Activated CD4-positive, alpha-beta T cell treated with anti-CD3 and anti-CD28 coated beads for 4 hours (primary cell): ENCODE results near the gene SNX14.
A peak's percentile ranks its signal among the peaks of the same experiment; 100 is the strongest.
"Not testable (repeated sequence)": the region's sequence is repeated elsewhere in the genome, so short reads cannot be mapped to it uniquely, and the experiment has no call there.

ENCODE experiments used
- DNase-seq, 2 donors: peaks; one replicate each; pipeline ENCODE4 v3.0.0-alpha.2; 2020

The SNX14 gene, protein sequence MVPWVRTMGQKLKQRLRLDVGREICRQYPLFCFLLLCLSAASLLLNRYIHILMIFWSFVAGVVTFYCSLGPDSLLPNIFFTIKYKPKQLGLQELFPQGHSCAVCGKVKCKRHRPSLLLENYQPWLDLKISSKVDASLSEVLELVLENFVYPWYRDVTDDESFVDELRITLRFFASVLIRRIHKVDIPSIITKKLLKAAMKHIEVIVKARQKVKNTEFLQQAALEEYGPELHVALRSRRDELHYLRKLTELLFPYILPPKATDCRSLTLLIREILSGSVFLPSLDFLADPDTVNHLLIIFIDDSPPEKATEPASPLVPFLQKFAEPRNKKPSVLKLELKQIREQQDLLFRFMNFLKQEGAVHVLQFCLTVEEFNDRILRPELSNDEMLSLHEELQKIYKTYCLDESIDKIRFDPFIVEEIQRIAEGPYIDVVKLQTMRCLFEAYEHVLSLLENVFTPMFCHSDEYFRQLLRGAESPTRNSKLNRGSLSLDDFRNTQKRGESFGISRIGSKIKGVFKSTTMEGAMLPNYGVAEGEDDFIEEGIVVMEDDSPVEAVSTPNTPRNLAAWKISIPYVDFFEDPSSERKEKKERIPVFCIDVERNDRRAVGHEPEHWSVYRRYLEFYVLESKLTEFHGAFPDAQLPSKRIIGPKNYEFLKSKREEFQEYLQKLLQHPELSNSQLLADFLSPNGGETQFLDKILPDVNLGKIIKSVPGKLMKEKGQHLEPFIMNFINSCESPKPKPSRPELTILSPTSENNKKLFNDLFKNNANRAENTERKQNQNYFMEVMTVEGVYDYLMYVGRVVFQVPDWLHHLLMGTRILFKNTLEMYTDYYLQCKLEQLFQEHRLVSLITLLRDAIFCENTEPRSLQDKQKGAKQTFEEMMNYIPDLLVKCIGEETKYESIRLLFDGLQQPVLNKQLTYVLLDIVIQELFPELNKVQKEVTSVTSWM

DNA sequence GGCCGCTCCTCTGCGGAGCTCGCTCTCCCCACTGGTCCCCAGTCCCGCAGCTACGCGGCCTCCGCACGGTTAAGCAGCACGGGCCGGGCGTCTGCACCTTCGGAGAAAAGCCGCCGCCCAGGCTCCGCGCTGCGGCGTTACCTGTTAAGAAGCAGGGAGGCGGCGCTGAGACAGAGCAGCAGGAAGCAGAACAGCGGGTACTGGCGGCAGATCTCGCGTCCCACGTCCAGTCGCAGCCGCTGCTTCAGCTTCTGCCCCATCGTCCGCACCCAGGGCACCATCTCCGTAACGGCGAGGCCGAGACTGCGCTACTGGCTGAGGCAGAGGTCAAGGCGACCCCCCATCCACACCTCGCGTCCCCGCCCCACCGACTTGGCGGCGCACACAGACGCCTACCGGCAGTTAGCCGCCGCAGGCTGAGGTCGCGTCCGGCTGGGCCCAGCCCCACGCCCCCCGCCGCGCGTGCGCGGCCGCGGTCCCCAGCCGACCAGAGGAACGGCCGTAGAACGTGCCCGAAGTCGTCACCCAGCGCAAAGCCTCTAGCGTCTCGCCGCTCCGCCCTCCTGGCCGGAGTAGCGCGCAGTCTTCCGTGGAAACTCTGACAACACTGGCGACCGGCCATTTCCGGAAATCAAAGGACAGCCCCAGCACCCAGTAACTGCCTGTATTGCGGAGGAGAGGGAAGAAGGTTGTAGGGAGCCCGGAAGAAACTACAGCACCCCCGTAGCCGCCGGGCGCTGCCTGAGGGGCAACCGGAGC is at the start of gene SNX14:
Gene SNX14, minus strand, starts transcription at position 421 of the 759 bp plus-strand sequence. Its CDS starts 140 bp downstream, at position 281.
- DNase-seq: peak; percentile 67 to 71

DNA sequence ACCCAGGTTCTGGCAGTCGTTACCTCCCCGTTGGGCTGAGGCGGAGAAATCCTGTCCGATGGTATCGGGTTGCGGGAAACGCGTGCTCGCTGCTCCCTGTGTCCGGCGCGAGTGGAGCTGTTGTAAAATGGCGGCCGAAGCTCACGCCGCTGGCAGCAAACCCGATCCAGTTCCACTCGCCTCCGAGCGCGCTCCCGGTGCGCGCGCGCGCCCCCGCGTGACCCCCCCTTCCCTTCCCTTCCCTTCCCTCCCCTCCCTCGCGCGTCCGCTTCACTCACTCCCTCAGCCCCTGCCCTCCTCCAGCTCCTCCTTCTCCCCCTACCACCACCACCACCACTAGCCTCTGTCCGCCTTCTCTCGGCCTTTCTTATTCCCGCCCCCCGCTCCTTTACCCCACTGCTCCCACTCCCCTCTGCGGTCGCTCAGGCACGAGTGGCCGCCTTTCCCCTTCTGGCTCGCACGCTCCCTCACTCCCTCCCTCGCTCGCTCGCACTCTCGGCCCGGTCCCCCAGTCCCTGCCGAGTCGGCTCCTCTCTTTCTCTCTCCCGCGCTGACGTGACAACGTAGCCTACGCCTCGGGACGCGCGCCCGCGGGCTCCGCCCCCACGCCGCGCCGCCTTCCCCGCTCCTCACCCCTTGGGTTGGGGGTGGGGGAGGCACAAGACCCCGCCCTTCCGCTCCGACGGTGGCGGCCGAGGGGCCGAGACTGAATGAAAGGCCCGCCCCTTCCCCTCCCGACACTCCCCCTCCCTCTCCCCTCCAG is 49.3 kb upstream of the SNX14 start, which contains the start of gene SYNCRIP:
Gene SYNCRIP, minus strand, starts transcription at position 113 of the 763 bp plus-strand sequence. CDS start 1,447 bp downstream, outside the sequence.
- DNase-seq: peak; percentile 99

DNA sequence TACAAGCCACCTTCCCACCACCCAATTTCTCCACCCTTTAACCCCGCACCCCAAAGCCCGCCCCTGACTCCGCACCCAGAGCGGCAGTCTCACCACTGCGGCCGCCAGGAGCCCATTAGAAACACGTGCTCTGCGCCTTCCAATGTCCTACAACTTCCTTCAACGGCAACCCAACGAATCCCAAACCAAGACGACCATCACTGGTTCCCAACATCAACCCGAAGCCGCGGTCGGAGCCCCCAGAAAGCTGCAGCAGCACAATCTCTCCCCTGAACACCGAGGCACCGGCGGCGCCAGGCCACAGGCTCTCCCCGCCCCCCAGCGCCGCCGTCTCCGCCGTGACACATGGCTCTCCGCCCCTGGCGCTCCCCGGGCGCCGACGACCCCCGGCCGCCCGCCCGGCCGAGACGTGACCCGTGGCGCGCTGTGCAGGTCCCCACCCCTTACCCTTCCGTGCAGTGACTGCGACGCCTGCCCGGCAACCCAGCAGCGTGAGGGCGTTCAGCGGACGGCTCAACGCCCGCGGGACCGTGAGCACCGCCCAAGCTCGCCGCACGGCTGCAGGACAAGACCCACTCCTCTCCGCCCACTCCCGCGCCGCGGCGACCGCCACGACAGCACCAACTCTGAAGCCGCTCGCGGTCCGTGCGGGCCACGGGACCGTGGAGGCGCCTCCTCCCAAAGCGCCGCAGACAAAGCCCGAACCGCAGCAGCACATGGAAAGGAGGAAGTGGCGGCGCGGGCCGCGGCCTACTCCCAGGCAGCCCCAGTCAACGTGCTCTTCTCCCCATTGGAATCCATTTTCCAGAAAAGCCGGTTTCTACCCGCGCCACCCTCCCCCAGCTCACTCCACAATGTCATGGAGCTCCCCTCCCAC is 48.5 kb upstream of the SNX14 start:
- DNase-seq: peak; percentile 53 to 62

DNA sequence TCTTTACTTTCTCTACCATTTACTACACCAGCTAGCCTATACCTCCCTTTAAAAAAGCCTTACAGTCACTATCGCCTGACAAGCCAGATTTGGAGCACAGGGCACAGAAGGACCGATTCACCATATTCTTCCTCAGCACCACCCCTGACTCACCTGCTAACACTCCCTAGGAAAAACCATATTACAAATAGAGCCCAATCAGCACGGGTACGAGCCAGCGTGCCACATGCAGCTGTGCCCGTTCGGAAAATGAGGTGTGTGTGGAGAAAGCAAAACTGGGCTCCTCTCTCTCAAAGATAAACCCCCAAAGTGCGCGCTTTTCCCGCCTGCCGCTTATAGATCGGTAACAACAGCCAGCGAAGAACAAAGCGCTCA is 47.9 kb upstream of the SNX14 start:
- DNase-seq: no peak

DNA sequence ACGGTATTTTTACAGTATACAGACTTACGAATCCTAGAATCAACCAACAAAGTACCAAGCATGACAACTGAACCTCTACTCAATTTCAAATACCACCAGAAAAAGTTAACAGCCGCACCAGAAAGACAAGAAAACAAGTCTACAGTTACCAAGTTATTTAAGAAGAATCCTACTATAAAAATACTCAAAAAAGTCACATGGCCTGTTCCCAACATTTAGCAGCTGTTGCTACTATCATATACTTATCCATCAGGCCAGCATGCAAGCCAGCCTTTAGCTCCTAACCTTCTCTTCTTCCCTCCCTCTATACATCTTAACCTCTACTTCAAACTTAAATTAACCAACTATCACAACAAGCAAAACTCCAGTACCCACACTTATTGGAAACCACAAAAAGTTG is 47.2 kb upstream of the SNX14 start:
- DNase-seq: no peak

DNA sequence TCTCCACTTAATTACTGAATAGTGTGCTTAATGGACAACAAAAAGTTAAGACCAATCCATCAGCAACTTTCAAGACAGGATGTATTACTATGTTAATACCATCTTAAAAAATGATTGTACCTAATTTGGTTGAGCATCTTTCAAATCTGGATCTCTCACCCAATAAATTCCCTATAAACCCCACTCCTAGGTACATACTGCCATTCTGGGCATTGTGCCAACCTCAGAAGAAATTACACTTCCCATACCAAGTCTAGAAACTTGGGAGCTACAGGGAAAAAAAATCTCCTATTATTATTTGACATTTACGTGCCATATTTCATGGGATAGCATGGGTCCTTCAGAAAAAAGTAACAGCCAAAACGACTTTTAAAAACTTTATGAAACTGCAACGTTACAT is 43.9 kb upstream of the SNX14 start:
- no peak for DNase-seq

DNA sequence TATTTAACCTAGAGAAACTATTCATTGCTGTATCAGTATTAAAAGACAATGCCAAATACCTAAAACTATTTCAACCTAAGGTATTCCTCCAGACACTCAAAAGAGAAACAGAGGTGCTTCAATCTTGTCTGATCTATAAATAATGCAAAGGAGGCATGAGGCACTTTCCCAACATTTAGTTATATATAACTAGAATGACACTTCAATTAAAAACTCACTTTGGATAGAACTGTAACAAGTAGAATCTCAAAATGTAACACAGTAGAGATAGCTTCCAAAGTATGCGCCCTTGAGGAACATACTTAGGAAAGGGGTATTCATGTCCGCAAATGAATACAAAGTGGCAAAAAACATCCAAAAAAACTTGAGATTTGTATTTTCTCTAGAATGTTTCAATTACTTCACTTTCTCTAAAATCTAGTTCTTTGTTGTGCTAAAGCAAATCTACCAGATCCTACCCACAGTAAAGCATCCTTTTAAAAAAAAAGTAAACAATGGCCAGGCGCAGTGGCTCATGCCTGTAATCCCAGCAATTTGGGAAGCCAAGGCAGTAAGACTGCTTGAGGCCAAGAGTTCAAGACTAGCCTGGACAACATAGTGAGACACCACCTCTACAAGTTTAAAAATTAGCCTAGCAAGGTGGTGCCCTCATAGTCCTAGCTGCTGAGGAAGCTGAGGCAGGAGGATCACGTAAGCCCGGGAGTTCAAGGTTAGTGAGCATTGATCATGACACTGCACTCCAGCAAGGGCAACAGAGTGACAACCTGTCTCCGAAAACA is 38.7 kb upstream of the SNX14 start:
- DNase-seq: no peak

DNA sequence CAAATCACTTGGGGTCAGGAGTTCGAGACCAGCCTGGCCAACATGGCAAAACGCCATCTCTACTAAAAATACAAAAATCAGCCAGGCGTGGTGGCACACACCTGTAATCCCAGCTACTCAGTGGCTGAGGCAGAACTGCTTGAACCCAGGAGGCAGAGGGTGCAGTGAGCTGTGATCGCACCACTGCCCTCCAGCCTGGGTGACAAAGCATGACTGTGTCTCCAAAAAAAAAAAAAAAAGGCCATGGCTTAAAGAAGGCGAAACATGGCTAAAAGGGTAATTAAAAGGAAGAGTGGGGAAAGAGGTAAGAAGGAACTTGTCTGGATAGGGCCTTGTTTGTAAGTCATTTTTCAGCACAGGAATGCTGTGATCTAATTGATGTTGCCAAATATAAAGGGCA is 37.5 kb upstream of the SNX14 start:
- DNase-seq: not testable (repeated sequence)

DNA sequence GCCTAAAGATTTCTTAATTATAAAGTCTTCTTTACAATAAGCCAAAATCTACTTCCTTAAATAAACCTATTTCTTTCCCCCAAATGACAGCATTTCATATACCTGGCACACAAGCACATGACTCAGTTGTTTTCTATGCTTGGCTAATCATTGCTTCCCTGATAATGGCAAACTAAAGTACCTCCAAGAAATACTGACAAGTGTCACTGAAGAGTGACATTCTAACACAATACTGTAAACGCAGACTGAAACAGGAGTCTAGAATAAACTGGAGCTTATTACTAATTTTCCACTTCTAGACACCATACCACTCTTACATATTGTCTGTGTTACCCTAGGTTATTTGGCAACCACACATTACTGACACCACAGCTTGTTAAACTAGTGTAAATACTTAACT is 34.7 kb upstream of the SNX14 start:
- no peak for DNase-seq

DNA sequence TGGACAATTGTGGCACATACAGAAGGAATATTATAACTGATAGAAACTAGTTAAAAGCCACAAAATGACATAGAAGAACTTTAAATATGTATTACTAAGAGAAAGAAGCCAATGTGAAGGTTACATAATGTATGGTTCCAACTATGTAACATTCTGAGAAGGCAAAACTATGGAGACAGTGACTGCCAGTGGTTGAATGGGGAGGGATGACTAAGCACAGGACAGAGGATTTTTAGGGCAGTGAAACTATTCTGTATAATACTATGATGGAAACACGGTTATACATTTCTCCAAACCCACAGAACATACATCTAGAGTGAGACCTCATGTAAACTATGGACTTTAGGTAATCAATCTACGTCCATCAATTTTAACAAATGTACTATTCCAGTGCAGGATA is 26.6 kb upstream of the SNX14 start:
- DNase-seq: no peak

DNA sequence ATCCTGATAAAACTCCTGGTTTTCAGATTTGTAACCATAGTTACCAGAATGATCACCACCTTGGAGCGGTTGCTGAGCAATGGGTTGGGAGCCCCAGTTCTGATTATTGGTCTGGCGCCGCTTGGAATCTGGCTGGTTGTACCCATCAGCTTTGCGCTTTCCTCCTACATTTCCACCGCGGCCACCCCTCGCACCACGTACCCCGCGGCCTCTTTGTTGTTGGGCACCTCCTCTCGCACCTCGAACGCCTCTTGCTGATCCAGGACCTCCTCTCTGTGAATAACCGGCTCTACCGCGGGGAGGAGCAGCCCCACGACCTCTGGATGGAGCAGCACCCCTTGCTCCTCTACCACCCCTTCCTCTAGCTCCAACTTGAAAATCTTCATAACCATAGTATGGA is 21.1 kb upstream of the SNX14 start:
- no peak for DNase-seq

DNA sequence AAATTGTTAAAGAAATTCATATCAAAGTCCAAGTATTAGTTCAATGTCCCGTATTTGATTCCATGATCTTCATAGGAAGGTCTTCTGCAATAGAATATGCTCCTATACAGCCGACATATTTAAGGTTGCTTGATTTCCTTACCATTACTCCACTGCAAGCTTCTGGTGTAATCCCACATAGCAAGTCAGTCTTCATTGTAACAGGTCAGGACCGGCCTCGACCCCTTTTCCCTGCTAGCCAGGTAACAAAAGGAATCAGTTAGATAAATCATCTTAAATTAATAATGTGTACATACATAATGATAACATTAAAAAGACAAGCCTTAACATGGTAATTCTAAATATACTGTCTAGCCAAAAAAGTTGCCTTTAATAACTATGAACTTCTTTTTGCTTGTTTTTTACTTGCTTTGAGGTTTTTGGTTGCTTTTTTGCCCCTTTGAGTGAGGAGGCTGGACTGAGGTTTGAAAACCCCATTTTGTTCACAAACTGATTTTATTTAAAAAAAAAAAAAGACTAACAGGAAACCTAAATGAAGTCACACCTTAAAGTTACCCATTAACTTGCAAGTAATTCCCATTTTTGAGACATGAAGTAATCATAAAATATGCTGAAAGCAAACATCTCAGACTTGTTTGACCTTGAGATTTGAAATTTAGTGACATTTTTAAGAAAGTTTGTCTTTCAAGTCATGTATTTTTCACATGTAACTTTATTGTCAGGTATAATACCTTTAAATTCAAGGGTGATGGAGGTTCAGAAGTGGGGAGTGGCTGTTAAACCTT is 19.2 kb upstream of the SNX14 start:
- no peak for DNase-seq

DNA sequence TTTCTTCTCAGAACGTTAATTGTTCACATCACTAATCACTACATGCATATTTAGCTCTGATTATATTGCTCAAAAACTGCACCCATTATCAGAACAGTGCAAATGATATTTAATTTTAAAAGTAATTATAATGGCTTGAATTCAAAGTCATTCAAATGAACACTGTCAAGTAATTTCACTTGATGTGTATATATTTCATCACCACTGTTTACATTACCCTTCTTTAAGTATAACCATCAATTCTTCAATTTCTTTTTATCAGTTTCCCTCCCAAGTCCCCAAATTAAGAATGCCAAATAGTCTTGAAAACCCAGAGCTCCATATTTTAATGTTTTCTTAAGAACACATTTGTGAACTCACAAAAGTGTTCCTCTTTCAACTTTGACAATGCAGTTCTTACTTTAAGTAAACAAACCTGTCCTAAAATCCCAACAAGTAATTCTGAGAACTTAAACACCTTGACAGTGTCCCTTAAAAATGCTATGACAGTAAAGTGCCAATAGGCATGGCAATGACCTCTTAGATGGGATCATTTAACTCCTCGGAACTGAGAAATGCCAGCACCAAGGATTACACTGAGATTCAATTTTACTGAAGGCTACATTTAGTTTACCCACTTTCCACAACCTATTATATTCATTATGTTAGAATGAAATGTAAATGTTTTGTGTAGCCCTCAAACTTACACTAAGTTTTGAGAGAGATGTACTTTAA is 16.7 kb upstream of the SNX14 start:
- no peak for DNase-seq

DNA sequence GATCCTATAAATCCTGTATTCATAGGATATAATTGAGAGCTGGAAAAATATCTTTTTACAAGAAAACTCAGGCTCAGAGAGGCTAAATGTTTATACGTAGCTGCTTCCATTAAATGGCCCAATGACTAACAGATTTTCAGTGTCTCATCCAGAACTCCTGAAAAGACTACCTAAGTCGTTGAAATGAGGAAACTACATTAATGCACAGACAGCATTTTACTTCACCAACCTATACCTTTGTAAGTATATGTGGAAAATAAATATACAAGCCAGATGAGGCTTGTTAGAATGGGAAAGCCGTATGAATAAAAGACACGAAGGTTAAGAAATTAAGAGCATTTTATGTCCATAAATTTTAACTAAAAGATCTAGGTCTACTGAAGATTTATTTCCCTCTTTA is 8.4 kb upstream of the SNX14 start:
- DNase-seq: no peak

DNA sequence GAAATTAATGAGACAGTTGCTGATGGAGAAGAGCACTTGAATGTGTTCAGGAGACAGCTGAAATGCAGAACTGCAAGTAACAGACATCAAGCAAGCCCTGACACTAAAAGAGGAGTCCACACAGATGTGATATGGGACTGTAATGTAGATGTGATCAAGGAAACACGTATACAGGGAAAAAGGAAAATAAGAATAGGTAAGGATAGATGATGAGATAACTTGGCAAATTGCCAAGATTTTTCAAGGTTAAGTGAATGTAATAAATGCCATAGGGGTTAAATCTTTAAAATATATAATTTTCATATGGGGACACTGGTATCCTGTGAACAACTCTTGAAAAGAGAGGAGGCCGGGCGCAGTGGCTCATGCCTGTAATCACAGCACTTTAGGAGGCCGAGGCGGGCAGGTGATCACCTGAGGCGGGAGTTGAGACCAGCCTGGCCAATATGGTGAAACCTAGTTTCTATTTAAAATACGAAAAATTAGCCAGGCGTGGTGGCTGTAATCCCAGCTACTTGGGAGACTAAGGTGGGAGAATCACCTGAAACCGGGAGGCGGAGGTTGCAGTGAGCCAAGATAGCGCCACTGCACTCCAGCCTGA is 7.2 kb upstream of the SNX14 start:
- no peak for DNase-seq

DNA sequence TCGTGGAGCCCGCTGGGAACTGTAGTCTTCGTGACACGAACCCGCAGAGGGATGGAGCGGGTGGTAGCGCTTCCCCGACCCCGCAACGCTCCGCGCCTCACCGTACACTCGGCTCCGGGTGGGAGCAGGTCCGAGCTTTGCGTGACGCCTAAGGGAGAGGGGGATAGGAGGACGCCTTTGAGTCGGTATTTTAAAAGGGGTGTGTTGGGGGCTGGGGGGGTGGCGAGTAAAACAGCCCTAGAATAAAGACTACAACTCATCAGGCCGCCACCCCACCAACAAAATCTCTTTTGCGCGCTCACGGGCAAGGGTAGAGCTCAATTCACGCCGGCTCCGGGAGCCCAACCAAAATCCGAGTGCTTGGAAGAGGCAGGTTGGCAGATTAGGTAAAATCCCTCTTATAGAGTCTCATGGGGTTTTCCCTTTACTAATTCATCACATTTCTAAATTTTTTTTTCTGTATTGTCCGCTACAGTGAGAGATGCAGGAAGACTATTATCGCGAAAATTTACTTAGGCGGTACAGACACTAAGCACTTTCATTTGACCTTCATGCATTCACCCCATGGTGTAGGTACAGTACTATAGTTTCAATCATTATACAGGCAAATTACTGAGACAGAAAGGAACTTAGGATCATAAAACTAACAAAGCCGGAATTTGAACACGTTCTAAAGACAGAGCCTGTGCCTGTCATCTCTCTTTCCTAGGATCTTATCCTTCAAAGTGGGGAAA is 706 bp upstream of the SNX14 start:
- peak; percentile 30 to 39 for DNase-seq

DNA sequence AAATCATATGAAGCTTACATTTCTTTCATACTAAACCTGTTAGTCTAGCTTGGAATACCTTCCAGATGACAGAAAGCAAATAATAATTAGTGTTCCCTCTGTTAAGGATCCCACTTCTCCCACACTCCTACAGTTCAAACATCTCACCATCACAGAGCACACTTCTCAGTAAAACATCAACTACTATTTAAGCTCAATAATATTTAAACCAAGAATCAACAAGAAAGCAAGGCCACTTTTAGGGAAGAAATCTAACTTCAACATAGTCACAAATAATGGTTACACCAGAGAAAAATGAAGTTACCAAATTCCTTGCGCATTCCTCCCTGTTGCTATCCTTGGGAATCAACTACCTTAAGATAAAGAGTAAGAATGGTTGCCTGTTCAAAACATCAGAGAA is 1.6 kb downstream of the SNX14 start:
- DNase-seq: no peak

DNA sequence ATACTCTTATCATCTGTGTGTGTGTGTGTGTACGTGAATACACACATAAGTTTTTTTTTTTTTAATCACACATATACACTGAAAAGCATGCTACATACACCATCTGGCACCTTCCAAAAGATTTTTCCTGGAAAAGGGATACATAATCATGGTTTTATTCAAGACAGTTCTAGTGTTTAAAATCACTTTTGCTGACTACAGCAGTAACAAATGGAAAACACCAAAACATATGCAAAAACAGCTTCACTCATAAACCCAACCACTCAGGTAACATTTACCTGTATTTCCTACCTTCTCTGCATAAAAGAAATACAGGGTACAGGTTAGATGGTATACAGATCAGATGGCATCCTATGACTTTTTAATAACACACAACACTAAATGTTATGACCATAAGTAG is 2.5 kb downstream of the SNX14 start:
- no peak for DNase-seq
